ENCODE results near the gene GGCX.
A peak's percentile ranks its signal among the peaks of the same experiment; 100 is the strongest.

The GGCX gene

DNA sequence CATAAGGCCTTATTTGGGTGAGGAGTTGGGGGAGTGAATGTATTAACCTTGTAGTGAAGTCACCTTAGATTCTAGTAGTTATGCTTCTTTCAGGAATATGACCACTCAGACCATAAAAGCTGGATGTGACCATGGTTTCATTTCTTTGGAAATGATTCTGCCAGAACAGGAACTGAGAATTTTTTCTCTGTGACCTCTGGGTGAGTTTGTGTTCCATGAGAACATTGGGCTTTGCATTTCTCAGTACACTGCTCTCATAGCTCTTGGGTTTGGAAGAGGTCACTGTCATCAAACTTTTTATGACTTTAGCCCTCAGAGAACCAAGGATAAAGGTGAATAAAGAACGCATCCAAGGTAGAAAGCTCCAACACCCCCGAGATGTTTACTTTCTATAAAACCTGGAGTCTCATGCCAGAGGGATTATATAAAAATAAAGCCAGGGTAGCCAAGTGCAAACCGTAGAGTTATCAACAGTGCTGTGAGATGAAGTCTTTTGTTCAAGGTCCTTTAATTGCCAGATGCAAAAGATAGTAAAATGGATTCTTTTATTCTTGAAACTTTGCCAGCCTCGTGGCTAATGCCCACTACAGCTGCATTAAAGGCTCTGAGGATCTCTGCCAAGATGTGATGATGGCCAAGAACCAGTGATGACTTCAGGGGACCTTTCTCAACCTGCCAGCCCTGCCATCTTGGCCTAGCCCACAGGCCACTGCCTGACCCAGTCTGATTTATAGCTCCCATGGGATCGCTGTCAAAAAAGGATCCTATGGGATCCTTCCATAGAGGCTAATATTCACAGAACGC is 50.1 kb downstream of the GGCX start:
- CTCF ChIA-PET = interaction anchor here (0.6 to 1.2 kb wide), 2 partner anchors 28 to 33 kb away, joined by 3 to 4 read pairs; partner anchors contain the start of gene MAT2A
- TF ChIP-seq, protein P1, sequence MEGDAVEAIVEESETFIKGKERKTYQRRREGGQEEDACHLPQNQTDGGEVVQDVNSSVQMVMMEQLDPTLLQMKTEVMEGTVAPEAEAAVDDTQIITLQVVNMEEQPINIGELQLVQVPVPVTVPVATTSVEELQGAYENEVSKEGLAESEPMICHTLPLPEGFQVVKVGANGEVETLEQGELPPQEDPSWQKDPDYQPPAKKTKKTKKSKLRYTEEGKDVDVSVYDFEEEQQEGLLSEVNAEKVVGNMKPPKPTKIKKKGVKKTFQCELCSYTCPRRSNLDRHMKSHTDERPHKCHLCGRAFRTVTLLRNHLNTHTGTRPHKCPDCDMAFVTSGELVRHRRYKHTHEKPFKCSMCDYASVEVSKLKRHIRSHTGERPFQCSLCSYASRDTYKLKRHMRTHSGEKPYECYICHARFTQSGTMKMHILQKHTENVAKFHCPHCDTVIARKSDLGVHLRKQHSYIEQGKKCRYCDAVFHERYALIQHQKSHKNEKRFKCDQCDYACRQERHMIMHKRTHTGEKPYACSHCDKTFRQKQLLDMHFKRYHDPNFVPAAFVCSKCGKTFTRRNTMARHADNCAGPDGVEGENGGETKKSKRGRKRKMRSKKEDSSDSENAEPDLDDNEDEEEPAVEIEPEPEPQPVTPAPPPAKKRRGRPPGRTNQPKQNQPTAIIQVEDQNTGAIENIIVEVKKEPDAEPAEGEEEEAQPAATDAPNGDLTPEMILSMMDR (conservative IDR thresholded peaks at IDR 0.05; ENCODE audit: low read depth) = no peak
- H3K27ac ChIP-seq = peak overlapping the region; percentile 52

DNA sequence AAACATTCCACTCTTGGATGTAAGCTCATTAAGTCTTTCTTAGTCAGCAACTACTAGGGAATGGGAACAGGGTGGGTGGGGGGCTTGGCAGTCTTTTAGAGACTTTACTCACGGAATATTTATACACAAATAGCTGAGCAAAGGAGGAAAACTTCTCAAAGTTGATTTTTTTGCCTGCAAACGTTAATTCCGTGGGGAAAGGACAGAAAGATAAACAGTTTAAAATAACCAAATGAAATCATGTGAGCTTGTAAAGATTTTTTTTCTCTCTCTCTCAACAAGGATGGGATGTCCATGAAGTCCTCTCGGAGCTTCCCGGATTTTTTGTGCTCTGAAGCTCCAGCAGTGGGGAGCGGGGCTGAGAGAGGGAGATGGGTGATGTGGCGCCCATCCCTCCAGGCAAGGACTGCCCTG is 54.5 kb downstream of the GGCX start:
- no peak for DNase-seq (ENCODE audit: low spot score)
- peak overlapping the region; percentile 4; the same call in 1 of the 2 replicates for H3K27ac ChIP-seq
- POLR2A ChIA-PET (ENCODE audit: low non-redundant PET) = no interaction called here
- CTCF ChIA-PET = no interaction called here
- TF ChIP-seq, protein P1 (conservative IDR thresholded peaks at IDR 0.05; ENCODE audit: low read depth) = no peak

More for the DNA sequence above, 50.1 kb downstream of the GGCX start:
- POLR2A ChIA-PET (ENCODE audit: low non-redundant PET) = interaction anchor here (0.7 kb wide), 1 partner anchor 41 kb away, joined by 3 read pairs; no protein-coding TSS in a partner anchor
- no peak for DNase-seq (ENCODE audit: low spot score)

DNA sequence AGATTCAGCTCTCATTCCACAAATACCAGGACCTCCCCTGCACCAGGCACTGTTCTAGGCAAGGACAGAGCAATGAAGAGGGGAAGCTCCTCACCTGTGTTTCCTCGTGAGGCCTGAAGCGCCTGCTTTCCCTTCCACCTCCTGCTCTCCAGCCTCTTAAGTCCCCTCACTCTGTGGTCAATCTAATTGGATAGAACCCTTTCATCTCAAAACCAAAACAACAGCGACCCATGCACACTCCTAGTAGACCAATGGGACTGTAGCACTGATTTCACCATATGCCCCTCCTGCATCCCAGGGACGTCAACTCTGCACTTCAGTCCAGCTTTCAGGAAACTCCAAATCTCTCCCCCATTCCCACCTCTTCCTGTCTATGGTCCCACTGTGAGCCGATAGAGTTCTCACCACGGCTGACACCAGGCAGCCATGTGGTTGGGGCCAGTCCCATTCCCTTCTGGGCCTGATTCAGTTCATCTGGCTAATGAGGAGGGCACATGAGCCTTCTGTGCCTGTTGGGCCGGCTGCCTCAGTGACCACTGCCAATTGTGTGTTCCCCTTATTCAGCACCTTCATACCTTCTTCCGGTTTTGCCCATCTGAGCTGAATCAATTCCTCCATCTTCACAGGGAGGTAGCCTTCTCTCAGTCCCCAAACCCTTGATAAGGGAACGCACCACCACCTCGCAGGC is 55.6 kb downstream of the GGCX start:
- TF ChIP-seq, protein P1 (conservative IDR thresholded peaks at IDR 0.05; ENCODE audit: low read depth) = no peak
- H3K27ac ChIP-seq = peak overlapping the region; percentile 88
- CTCF ChIA-PET = no interaction called here
- DNase-seq (ENCODE audit: low spot score) = no peak
- POLR2A ChIA-PET (ENCODE audit: low non-redundant PET) = interaction anchor here (1.3 kb wide), 2 partner anchors 33 to 35 kb away, joined by 4 to 6 read pairs; partner anchors contain the start of gene MAT2A

DNA sequence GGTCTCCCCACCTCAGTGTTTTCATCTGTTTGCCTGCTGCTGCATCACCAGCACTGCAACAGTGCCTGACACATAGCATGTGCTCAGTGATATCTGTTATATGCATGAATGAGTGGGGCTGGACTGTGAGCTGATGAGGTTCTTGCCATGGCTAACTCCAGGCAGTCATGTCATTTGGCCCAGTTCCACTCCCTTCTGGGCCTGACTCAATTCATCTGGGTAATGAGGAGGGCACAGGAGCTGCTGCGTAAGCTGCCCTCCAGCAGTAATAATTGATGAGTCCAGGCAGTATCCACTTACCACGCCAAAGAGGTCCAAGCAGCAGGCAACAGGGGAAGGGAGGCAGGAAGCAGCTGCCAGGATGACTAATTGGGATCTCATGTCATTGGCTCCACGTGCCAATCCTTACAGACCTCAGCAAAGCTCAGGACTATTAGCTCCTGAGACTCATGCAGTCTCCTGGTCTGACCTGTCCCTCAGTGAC is 56.5 kb downstream of the GGCX start:
- ChIA-PET CTCF (interaction anchor here (0.8 to 0.9 kb wide), 2 partner anchors 35 to 47 kb away, joined by 3 to 4 read pairs; no protein-coding TSS in a partner anchor), POLR2A (ENCODE audit: low non-redundant PET) (interaction anchor here (0.5 to 1.3 kb wide), 3 partner anchors 13 to 36 kb away, joined by 3 to 6 read pairs (median 4); partner anchors contain the start of gene MAT2A)
- DNase-seq (ENCODE audit: low spot score) = peak; percentile 93
- TF ChIP-seq, protein P1 (conservative IDR thresholded peaks at IDR 0.05; ENCODE audit: low read depth) = no peak
- H3K27ac ChIP-seq = peak overlapping the region; percentile 88

DNA sequence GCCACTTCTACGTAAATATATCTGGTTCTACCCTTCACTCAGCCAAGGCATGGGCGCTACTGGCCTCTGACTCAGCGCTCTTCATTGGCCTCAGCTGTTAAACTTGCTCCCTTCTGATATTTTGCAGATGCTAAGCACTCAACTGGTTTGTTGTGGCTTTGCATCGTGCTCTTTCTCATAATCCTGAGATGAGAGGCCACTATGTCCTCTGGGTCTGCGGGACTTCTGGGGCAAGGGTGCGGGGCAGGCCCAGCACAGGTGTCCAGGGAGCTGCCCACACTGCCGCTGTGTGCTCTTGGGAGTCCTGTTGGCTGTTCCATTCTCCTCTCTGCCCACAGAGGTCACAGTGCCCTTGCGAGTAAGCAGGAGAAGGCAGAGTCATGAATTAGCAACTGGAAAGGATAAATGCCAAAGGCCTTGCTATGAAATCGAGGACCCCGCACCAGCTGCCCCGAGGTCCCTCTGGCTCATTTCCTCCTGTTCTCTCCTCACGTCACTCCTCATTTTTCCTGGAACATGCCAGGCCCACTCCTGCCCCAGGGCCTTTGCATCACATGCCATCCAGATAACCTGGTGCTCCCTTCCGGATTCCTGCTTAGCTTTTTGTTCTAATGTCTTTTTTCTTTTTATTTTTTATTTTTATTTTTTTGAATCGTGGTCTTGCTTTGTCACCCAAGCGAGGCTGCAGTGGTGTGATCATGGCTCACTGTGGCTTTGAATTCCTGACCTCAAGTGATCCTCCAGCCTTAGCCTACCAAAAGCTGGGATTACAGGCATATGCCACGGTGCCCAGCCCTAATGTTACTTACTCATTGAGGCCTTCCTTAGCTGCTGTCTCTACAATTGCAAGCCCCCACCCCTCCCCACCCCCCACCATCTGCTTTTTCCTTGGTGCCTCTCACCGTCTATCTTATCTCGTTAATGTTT is 57.2 kb downstream of the GGCX start:
- peak overlapping the region; percentile 88 for H3K27ac ChIP-seq
- ChIA-PET POLR2A (ENCODE audit: low non-redundant PET) (interaction anchor here (0.5 to 1.6 kb wide), 5 partner anchors 12 to 92 kb away, joined by 3 to 7 read pairs (median 4); partner anchors contain the start of gene MAT2A), CTCF (interaction anchor here (0.8 to 1.6 kb wide), 3 partner anchors 34 to 84 kb away, joined by 3 to 4 read pairs (median 3); no protein-coding TSS in a partner anchor)
- TF ChIP-seq, protein P1 (conservative IDR thresholded peaks at IDR 0.05; ENCODE audit: low read depth) = no peak
- no peak for DNase-seq (ENCODE audit: low spot score)
